ENCODE results near the gene ZCCHC24. TPM values are rescaled to one million over a fixed set of nuclear protein-coding genes. Genes with fewer than 3 reads are reported as not detected.
"Not testable (repeated sequence)": the region's sequence is repeated elsewhere in the genome, so short reads cannot be mapped to it uniquely, and the experiment has no call there.

Gene ZCCHC24
- total and polyA plus RNA-seq, 10 donors = 4.9 to 34.1 (median 23.7) TPM

- intact Hi-C loops (cut with DNase I; ENCODE audit: low total_unique reads) = no loop called here
- peaks cover 4 to 15% (median 8%) of the 10 kb centered on the region in 6 donors for H3K4me1 ChIP-seq
- no peaks in the 10 kb centered on the region for H3K27me3 ChIP-seq (replicated peaks in 1 of 7)
- TF ChIP-seq POLR2A (IDR thresholded peaks at IDR 0.05) = no peak
- TF ChIP-seq, protein P1, sequence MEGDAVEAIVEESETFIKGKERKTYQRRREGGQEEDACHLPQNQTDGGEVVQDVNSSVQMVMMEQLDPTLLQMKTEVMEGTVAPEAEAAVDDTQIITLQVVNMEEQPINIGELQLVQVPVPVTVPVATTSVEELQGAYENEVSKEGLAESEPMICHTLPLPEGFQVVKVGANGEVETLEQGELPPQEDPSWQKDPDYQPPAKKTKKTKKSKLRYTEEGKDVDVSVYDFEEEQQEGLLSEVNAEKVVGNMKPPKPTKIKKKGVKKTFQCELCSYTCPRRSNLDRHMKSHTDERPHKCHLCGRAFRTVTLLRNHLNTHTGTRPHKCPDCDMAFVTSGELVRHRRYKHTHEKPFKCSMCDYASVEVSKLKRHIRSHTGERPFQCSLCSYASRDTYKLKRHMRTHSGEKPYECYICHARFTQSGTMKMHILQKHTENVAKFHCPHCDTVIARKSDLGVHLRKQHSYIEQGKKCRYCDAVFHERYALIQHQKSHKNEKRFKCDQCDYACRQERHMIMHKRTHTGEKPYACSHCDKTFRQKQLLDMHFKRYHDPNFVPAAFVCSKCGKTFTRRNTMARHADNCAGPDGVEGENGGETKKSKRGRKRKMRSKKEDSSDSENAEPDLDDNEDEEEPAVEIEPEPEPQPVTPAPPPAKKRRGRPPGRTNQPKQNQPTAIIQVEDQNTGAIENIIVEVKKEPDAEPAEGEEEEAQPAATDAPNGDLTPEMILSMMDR (IDR thresholded peaks at IDR 0.05 in 8 of 11, conservative IDR thresholded peaks at IDR 0.05 in 3 of 11) = no peak
- TF ChIP-seq POLR2AphosphoS5 (IDR thresholded peaks at IDR 0.05) = no peak
- WGBS, 5 donors = 92 to 97% (median 94%) methylated on average over 2 of the region's 2 CpGs
- no peaks in the 10 kb centered on the region for H3K36me3 ChIP-seq
- H3K4me3 ChIP-seq = no peak overlapping the region
- no peak overlapping the region for H3K27ac ChIP-seq
- no peaks in the 10 kb centered on the region for H3K9me3 ChIP-seq
- DNase-seq = no peak
Measured at GRCh38 chr10:79333513-79333912, 111.9 kb downstream of the ZCCHC24 start.

- H3K27me3 ChIP-seq (replicated peaks in 1 of 7); DNase-seq; intact Hi-C loops (cut with DNase I; ENCODE audit: low total_unique reads); H3K36me3 ChIP-seq; H3K4me3 ChIP-seq; H3K9me3 ChIP-seq; H3K27ac ChIP-seq: not testable (repeated sequence)
- 94 to 100% (median 95%) methylated on average over 2 to 5 of the region's 10 CpGs for WGBS, 5 donors
- peaks cover 4 to 15% (median 8%) of the 10 kb centered on the region in 6 donors for H3K4me1 ChIP-seq
Measured at GRCh38 chr10:79332610-79333315, 112.7 kb downstream of the ZCCHC24 start.

Other genes starting within 250 kb of the ZCCHC24 start
- 10 to 100 TPM; 65.0 to 99.3 (median 73.2) TPM for gene PPIF, start 98.2 kb downstream of the ZCCHC24 start, total RNA-seq
- gene PPIF, start 98.2 kb downstream of the ZCCHC24 start, polyA plus RNA-seq = 10 to 100 TPM; 29.2 to 66.9 (median 33.5) TPM
- gene EIF5AL1, start 66.9 kb upstream of the ZCCHC24 start, total RNA-seq = under 1 TPM in 6 of 7 donors, not detected in 1; 0.10 to 0.36 (median 0.18) TPM
- under 1 TPM; 0.45 to 0.80 (median 0.64) TPM for gene EIF5AL1, start 66.9 kb upstream of the ZCCHC24 start, polyA plus RNA-seq
- gene SFTPA2, start 114.8 kb upstream of the ZCCHC24 start, total RNA-seq = 1 to 10 TPM in 1 of 7 donors, under 1 TPM in 1, not detected in 5; 0.39 to 2.9 TPM
- 1 to 10 TPM in 1 of 3 donors, under 1 TPM in 2; 0.54 to 5.7 (median 0.99) TPM for gene SFTPA2, start 114.8 kb upstream of the ZCCHC24 start, polyA plus RNA-seq
- 1 to 10 TPM in 1 of 7 donors, not detected in 6; 1.4 TPM for gene SFTPA1, start 165.3 kb upstream of the ZCCHC24 start, total RNA-seq
- gene SFTPA1, start 165.3 kb upstream of the ZCCHC24 start, polyA plus RNA-seq = 1 to 10 TPM in 1 of 3 donors, under 1 TPM in 2; 0.30 to 1.4 (median 0.80) TPM